Measurements from ENCODE around the gene LRCH4.

DNA sequence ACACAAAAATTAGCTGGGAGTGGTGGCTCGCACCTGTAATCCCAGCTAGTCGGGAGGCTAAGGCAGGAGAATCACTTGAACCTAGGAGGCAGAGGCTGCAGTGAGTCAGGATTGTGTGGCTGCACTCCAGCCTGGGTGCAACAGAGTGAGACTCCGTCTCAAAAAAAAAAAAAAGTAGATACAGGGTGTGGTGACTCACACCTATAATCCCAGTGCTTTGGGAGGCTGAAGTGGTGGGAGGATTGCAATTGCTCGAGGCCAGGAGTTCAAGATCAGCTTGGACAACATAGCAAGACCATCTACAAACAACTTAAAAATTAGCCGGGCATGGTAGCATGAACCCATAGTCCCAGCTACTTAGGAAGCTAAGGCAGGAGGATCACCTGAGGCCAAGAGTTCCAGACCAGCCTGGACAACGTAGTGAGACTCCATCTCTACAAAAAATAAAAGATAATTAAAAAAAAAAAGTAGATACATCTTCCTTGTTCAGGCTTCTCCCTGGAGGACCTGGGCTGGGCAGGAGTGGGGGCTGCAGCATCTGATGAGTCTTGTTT is 28.5 kb upstream of the LRCH4 start:
- TF ChIP-seq, protein P1, sequence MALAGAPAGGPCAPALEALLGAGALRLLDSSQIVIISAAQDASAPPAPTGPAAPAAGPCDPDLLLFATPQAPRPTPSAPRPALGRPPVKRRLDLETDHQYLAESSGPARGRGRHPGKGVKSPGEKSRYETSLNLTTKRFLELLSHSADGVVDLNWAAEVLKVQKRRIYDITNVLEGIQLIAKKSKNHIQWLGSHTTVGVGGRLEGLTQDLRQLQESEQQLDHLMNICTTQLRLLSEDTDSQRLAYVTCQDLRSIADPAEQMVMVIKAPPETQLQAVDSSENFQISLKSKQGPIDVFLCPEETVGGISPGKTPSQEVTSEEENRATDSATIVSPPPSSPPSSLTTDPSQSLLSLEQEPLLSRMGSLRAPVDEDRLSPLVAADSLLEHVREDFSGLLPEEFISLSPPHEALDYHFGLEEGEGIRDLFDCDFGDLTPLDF (CRISPR knock-in tag; IDR thresholded peaks at IDR 0.05), result no peak
- no peak for TF ChIP-seq SNRNP70 (optimal IDR thresholded peaks at IDR 0.05; ENCODE audit: low read depth, low read length)

All from K562 (cell line).